HEK293T (cell line): ENCODE data around the gene IFT25.

ENCODE experiments used
- FOXK2 ChIP-seq: fragments of 450-650 bp; IDR thresholded peaks from 2 replicates; pipeline ENCODE4 v1.6.1; 2016; ENCODE audit warnings: mild to moderate bottlenecking
- SP1 ChIP-seq: fragments of 450-650 bp; IDR thresholded peaks from 2 replicates; pipeline ENCODE4 v1.6.1; 2017
- SUZ12 ChIP-seq: fragments of 450-650 bp; IDR thresholded peaks from 2 replicates; pipeline ENCODE4 v1.6.1; 2016; ENCODE audit warnings: mild to moderate bottlenecking

DNA sequence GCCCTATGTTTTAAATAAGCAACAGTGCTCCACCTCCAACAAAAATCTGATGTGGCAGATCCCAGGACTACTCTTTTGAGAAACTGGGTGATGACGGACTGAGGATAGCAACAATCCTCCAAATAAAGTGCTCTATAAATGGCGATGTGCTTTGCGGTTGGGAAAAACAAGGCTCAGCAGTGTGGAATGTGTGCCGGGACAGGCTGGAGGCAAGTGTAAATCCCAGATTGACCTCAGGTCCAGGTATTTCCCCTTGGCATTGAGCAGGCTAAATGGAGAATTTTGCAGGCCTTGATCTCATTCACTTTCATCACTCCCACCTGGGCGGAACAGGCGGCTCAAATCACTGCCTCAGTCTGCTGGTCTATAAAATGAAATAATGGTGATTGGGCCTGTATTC is 35.7 kb upstream of the IFT25 start:
- TF ChIP-seq FOXK2 (no peak), SP1 (no peak), SUZ12 (no peak)
